ENCODE results near the gene PDCD11.
A peak's percentile ranks its signal among the peaks of the same experiment; 100 is the strongest.

PDCD11 gene

GRCh38 chr10:103465411-103466179 is 69.2 kb downstream of the PDCD11 start:
- peaks cover 25% of the 10 kb centered on the region for H3K27me3 ChIP-seq (ENCODE audit: control insufficient read depth, insufficient read depth, low read length)
- H3K4me1 ChIP-seq (ENCODE audit: control insufficient read depth, insufficient read depth, low read length): no peaks in the 10 kb centered on the region

GRCh38 chr10:103466734-103467133 is 70.3 kb downstream of the PDCD11 start:
- H3K27me3 ChIP-seq (ENCODE audit: control insufficient read depth, insufficient read depth, low read length): peaks cover 25% of the 10 kb centered on the region

More at GRCh38 chr10:103465411-103466179, 69.2 kb downstream of the PDCD11 start:
- Histone ChIP-seq H3K4me3 (ENCODE audit: low read length) (no peak overlapping the region), H3K4me2 (ENCODE audit: low read length) (no peak overlapping the region), H3K9ac (ENCODE audit: low read depth, low read length) (no peak overlapping the region), H3K9me3 (replicated peaks; ENCODE audit: low read length) (no peaks in the 10 kb centered on the region), H3K36me3 (ENCODE audit: insufficient read depth, low read length) (no peaks in the 10 kb centered on the region)

DNA sequence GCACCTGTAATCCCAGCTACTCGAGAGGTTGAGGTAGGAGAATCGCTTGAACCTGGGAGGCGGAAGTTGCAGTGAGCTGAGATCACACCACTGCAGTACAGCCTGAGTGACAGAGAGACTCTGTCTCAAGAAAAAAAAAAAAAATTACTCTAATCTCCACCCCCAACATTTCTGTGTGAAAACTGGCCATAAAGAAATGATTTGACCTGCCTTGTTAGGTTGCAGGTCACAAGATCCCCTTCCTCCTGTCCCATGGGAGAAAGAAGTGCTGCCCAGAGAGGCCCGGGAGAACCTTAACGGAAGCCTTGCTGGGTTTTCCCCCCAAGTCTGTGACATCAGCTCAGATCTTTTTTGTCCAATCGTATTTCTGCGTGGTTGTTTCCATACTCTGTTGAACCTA is 71.0 kb downstream of the PDCD11 start:
- Histone ChIP-seq H3K4me1 (ENCODE audit: control insufficient read depth, insufficient read depth, low read length) (peaks cover 7% of the 10 kb centered on the region), H3K9ac (ENCODE audit: low read depth, low read length) (no peak overlapping the region), H3K36me3 (ENCODE audit: insufficient read depth, low read length) (no peaks in the 10 kb centered on the region), H3K27me3 (ENCODE audit: control insufficient read depth, insufficient read depth, low read length) (peaks cover 23% of the 10 kb centered on the region), H3K4me3 (ENCODE audit: low read length) (no peak overlapping the region), H3K9me3 (replicated peaks; ENCODE audit: low read length) (no peaks in the 10 kb centered on the region), H3K4me2 (ENCODE audit: low read length) (no peak overlapping the region)

More at GRCh38 chr10:103466734-103467133, 70.3 kb downstream of the PDCD11 start:
- H3K4me2 ChIP-seq (ENCODE audit: low read length): no peak overlapping the region
- H3K4me3 ChIP-seq (ENCODE audit: low read length): no peak overlapping the region
- no peaks in the 10 kb centered on the region for H3K9me3 ChIP-seq (replicated peaks; ENCODE audit: low read length)
- no peak overlapping the region for H3K9ac ChIP-seq (ENCODE audit: low read depth, low read length)
- H3K4me1 ChIP-seq (ENCODE audit: control insufficient read depth, insufficient read depth, low read length): peaks cover 7% of the 10 kb centered on the region
- H3K36me3 ChIP-seq (ENCODE audit: insufficient read depth, low read length): no peaks in the 10 kb centered on the region

- H3K4me2 ChIP-seq (ENCODE audit: low read length): no peak overlapping the region
- H3K4me3 ChIP-seq (ENCODE audit: low read length): no peak overlapping the region
- no peak overlapping the region for H3K9ac ChIP-seq (ENCODE audit: low read depth, low read length)
- no peaks in the 10 kb centered on the region for H3K36me3 ChIP-seq (ENCODE audit: insufficient read depth, low read length)
- peaks cover 18% of the 10 kb centered on the region for H3K27me3 ChIP-seq (ENCODE audit: control insufficient read depth, insufficient read depth, low read length)
- H3K4me1 ChIP-seq (ENCODE audit: control insufficient read depth, insufficient read depth, low read length): peaks cover 7% of the 10 kb centered on the region
- H3K9me3 ChIP-seq (replicated peaks; ENCODE audit: low read length): no peaks in the 10 kb centered on the region
Measured at GRCh38 chr10:103469201-103469600, 72.8 kb downstream of the PDCD11 start.

DNA sequence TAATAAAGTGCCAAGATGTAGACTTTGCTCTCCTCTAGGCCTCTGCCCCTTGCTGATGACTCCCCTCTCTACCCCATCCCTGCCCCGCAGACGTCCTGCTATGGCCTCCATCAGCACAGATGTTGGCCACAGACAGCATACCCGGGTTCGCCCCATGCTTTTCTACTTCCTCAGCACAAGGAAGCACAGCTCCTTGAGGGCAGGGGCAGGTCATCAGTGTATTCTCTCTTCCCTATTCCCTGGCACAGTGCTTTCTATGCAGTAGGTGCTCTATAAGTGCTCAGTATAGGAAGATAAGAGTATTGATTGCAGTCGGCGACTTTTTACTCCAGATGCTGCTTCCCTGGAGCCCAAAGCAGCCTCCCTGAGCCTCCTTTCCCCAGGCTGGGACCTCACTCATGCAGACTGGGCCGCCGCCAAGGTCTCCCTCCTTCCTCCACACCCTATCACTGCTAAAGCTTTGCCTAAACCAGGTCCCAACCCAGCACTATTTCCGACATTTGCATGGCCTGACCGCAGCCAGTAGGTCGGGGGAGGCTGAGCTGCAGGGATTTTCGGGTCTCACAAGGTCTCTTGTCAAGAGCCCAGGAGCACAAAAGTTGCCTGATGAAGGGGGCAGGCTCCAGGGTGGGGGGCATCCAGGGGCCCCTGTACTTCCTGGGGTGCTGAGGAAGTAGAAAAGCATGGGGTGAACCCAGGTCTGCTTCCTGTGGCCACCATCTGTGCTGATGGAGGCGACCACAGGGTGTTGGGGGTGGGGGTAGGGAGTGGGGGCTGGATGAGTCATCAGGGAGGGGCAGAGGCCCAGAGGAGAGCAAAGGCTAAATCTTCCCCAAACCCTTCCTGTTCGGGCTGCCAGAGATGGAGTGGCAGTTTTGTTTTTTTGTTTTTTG is 74.6 kb downstream of the PDCD11 start:
- Histone ChIP-seq H3K9ac (ENCODE audit: low read depth, low read length) (no peak overlapping the region), H3K9me3 (replicated peaks; ENCODE audit: low read length) (no peaks in the 10 kb centered on the region), H3K36me3 (ENCODE audit: insufficient read depth, low read length) (no peaks in the 10 kb centered on the region), H3K4me3 (ENCODE audit: low read length) (no peak overlapping the region), H3K27me3 (ENCODE audit: control insufficient read depth, insufficient read depth, low read length) (peaks cover 11% of the 10 kb centered on the region), H3K4me2 (ENCODE audit: low read length) (peak overlapping the region; percentile 20), H3K4me1 (ENCODE audit: control insufficient read depth, insufficient read depth, low read length) (peaks cover 7% of the 10 kb centered on the region)

GRCh38 chr10:103472005-103472404 is 75.6 kb downstream of the PDCD11 start:
- no peak overlapping the region for H3K4me3 ChIP-seq (ENCODE audit: low read length)
- no peak overlapping the region for H3K9ac ChIP-seq (ENCODE audit: low read depth, low read length)
- peaks cover 7% of the 10 kb centered on the region for H3K4me1 ChIP-seq (ENCODE audit: control insufficient read depth, insufficient read depth, low read length)
- peaks cover 8% of the 10 kb centered on the region for H3K27me3 ChIP-seq (ENCODE audit: control insufficient read depth, insufficient read depth, low read length)
- H3K36me3 ChIP-seq (ENCODE audit: insufficient read depth, low read length): no peaks in the 10 kb centered on the region
- no peaks in the 10 kb centered on the region for H3K9me3 ChIP-seq (replicated peaks; ENCODE audit: low read length)
- H3K4me2 ChIP-seq (ENCODE audit: low read length): no peak overlapping the region

- no peak overlapping the region for H3K9ac ChIP-seq (ENCODE audit: low read depth, low read length)
- no peaks in the 10 kb centered on the region for H3K36me3 ChIP-seq (ENCODE audit: insufficient read depth, low read length)
- H3K4me1 ChIP-seq (ENCODE audit: control insufficient read depth, insufficient read depth, low read length): peaks cover 7% of the 10 kb centered on the region
- no peaks in the 10 kb centered on the region for H3K9me3 ChIP-seq (replicated peaks; ENCODE audit: low read length)
- H3K27me3 ChIP-seq (ENCODE audit: control insufficient read depth, insufficient read depth, low read length): peaks cover 8% of the 10 kb centered on the region
- no peak overlapping the region for H3K4me2 ChIP-seq (ENCODE audit: low read length)
- H3K4me3 ChIP-seq (ENCODE audit: low read length): no peak overlapping the region
Measured at GRCh38 chr10:103473261-103473671, 76.8 kb downstream of the PDCD11 start.

GRCh38 chr10:103474077-103474476 is 77.7 kb downstream of the PDCD11 start:
- Histone ChIP-seq H3K4me1 (ENCODE audit: control insufficient read depth, insufficient read depth, low read length) (peaks cover 7% of the 10 kb centered on the region), H3K4me3 (ENCODE audit: low read length) (no peak overlapping the region), H3K9ac (ENCODE audit: low read depth, low read length) (no peak overlapping the region), H3K27me3 (ENCODE audit: control insufficient read depth, insufficient read depth, low read length) (peaks cover 6% of the 10 kb centered on the region), H3K36me3 (ENCODE audit: insufficient read depth, low read length) (no peaks in the 10 kb centered on the region), H3K4me2 (ENCODE audit: low read length) (no peak overlapping the region), H3K9me3 (replicated peaks; ENCODE audit: low read length) (no peaks in the 10 kb centered on the region)

- no peaks in the 10 kb centered on the region for H3K36me3 ChIP-seq (ENCODE audit: insufficient read depth, low read length)
- no peaks in the 10 kb centered on the region for H3K27me3 ChIP-seq (ENCODE audit: control insufficient read depth, insufficient read depth, low read length)
- H3K4me1 ChIP-seq (ENCODE audit: control insufficient read depth, insufficient read depth, low read length): peaks cover 10% of the 10 kb centered on the region
- H3K4me2 ChIP-seq (ENCODE audit: low read length): no peak overlapping the region
- H3K9me3 ChIP-seq (replicated peaks; ENCODE audit: low read length): no peaks in the 10 kb centered on the region
- no peak overlapping the region for H3K9ac ChIP-seq (ENCODE audit: low read depth, low read length)
- no peak overlapping the region for H3K4me3 ChIP-seq (ENCODE audit: low read length)
Measured at GRCh38 chr10:103475437-103475836, 79.0 kb downstream of the PDCD11 start.

DNA sequence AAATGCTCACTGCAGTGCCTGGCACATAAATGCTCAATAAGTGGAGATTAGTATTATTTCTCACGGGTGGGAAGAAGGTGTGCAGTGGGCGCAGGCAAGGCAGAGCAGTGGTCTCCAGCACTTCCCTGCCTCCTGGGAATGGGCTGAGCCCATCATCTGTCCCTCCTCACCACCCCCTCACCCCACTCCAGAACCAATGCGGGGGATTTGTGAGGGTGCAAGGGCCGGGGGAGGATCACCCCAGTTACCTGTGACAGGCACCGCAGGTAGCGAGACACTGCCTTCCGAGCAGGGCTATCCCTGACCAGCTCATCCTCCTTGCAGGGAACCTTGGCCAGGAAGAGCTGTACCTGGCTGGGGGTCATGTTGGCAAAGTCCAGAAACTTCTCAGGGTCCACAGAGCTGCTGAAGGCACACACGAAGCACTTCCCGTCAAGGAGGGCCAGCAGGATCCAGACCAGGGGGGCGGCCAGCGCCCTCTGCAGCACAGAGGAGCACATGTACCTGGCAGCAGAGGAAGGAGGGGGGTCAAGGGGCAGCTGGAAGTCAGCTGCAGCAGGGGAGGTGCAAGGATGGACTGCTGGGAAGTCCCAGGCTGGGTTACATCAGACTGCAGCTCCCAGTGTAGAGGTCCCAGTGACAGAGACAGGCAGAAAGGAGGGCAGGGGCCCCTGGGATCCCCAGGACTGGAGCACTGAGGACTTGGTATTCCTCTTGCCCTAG is 79.8 kb downstream of the PDCD11 start:
- no peak overlapping the region for H3K4me2 ChIP-seq (ENCODE audit: low read length)
- H3K4me1 ChIP-seq (ENCODE audit: control insufficient read depth, insufficient read depth, low read length): peaks cover 14% of the 10 kb centered on the region
- no peak overlapping the region for H3K4me3 ChIP-seq (ENCODE audit: low read length)
- no peak overlapping the region for H3K9ac ChIP-seq (ENCODE audit: low read depth, low read length)
- H3K9me3 ChIP-seq (replicated peaks; ENCODE audit: low read length): no peaks in the 10 kb centered on the region
- no peaks in the 10 kb centered on the region for H3K27me3 ChIP-seq (ENCODE audit: control insufficient read depth, insufficient read depth, low read length)
- H3K36me3 ChIP-seq (ENCODE audit: insufficient read depth, low read length): no peaks in the 10 kb centered on the region

DNA sequence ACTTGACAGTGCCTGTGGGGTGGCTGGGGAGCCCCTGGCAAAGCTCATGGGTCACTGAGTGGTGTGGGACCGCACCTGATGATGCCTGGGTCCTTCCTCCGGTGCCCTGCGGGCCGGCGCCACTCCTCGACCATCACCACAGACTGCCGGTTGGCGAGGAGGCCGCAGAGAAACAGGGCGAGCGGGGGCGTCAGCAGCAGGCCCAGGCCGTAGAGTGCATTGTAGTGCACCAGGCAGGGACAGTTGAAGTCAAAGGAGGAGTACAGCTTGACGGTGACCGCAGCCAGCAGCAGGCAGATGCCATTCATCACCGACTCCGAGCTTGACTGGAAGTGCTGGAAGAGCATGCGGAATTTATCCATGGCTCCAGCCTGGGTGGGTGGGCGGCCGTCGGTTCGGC is 82.2 kb downstream of the PDCD11 start:
- H3K4me1 ChIP-seq (ENCODE audit: control insufficient read depth, insufficient read depth, low read length): peaks cover 8% of the 10 kb centered on the region
- no peaks in the 10 kb centered on the region for H3K9me3 ChIP-seq (replicated peaks; ENCODE audit: low read length)
- no peak overlapping the region for H3K4me2 ChIP-seq (ENCODE audit: low read length)
- no peaks in the 10 kb centered on the region for H3K36me3 ChIP-seq (ENCODE audit: insufficient read depth, low read length)
- H3K27me3 ChIP-seq (ENCODE audit: control insufficient read depth, insufficient read depth, low read length): no peaks in the 10 kb centered on the region
- no peak overlapping the region for H3K4me3 ChIP-seq (ENCODE audit: low read length)
- no peak overlapping the region for H3K9ac ChIP-seq (ENCODE audit: low read depth, low read length)
